Astrocyte of the spinal cord (primary cell): Measurements from ENCODE around the gene WWP2.

Source experiments
- DNase-seq: peaks from one replicate; pipeline ENCODE4 v3.0.0; 2011; ENCODE audit warnings: low read depth, low spot score
- H3K4me3 ChIP-seq: 2 replicates; pipeline ENCODE4 v1.5.1; 2011; ENCODE audit warnings: low read depth, mild to moderate bottlenecking, low read length, moderate library complexity
- CTCF ChIP-seq: IDR thresholded peaks from 2 replicates; pipeline ENCODE4 v1.5.1; 2012; ENCODE audit warnings: low read depth, mild to moderate bottlenecking, low read length, inconsistent platforms
- in situ Hi-C: cut with HindIII; loops from 2 replicates; pipeline ENCODE4 v1.10.0; 2017; ENCODE audit warnings: low sequenced_read_pairs

WWP2 gene

GRCh38 chr16:69909760-69910159 is 147.6 kb downstream of the WWP2 start:
- TF ChIP-seq CTCF = no peak
- H3K4me3 ChIP-seq = no peak overlapping the region
- in situ Hi-C loops = no loop called here
- no peak for DNase-seq

GRCh38 chr16:69910964-69911363 is 148.8 kb downstream of the WWP2 start:
- H3K4me3 ChIP-seq = no peak overlapping the region
- TF ChIP-seq CTCF = no peak
- in situ Hi-C loops = no loop called here
- no peak for DNase-seq

GRCh38 chr16:69916462-69916861 is 154.3 kb downstream of the WWP2 start:
- no peak overlapping the region for H3K4me3 ChIP-seq
- no peak for DNase-seq
- in situ Hi-C loops = no loop called here
- TF ChIP-seq CTCF = no peak

GRCh38 chr16:69917311-69917710 is 155.2 kb downstream of the WWP2 start:
- in situ Hi-C loops = no loop called here
- no peak for DNase-seq
- no peak for TF ChIP-seq CTCF
- H3K4me3 ChIP-seq = no peak overlapping the region

- in situ Hi-C loops = no loop called here
- TF ChIP-seq CTCF = no peak
- H3K4me3 ChIP-seq = peak overlapping the region; percentile 31
- peak; percentile 96 for DNase-seq
Observed at GRCh38 chr16:69917739-69918138, 155.6 kb downstream of the WWP2 start.

GRCh38 chr16:69918241-69918640 is 156.1 kb downstream of the WWP2 start:
- no peak for DNase-seq
- TF ChIP-seq CTCF = no peak
- peak overlapping the region; percentile 31 for H3K4me3 ChIP-seq
- in situ Hi-C loops = no loop called here

- TF ChIP-seq CTCF = no peak
- peak; percentile 60 for DNase-seq
- in situ Hi-C loops = no loop called here
- no peak overlapping the region for H3K4me3 ChIP-seq
Observed at GRCh38 chr16:69921127-69921526, 159.0 kb downstream of the WWP2 start.
